Glutamatergic neuron (in vitro differentiated cells): ENCODE measurements around the gene DIS3L. TPM values are rescaled to one million over a fixed set of nuclear protein-coding genes. Genes with fewer than 3 reads are reported as not detected.
A peak's percentile ranks its signal among the peaks of the same experiment; 100 is the strongest.
"Not testable (repeated sequence)": the region's sequence is repeated elsewhere in the genome, so short reads cannot be mapped to it uniquely, and the experiment has no call there.

Experiments used
- DNase-seq: peaks from one replicate; pipeline ENCODE4 v3.0.0; 2022
- H3K27ac Mint-ChIP-seq: one replicate; pipeline ENCODE4 v1.8.0; 2020; ENCODE audit warnings: mild to moderate bottlenecking, mixed read lengths, inconsistent platforms; ENCODE audit not compliant: unreplicated experiment
- H3K27me3 Mint-ChIP-seq: one replicate; pipeline ENCODE4 v1.8.0; 2020; ENCODE audit warnings: mild to moderate bottlenecking, moderate library complexity, mixed read lengths, inconsistent platforms; ENCODE audit not compliant: unreplicated experiment
- H3K36me3 Mint-ChIP-seq: one replicate; pipeline ENCODE4 v1.8.0; 2020; ENCODE audit warnings: mild to moderate bottlenecking, mixed read lengths, inconsistent platforms; ENCODE audit not compliant: unreplicated experiment
- H3K4me1 Mint-ChIP-seq: one replicate; pipeline ENCODE4 v1.8.0; 2020; ENCODE audit warnings: mild to moderate bottlenecking, low read depth, mixed read lengths, inconsistent platforms; ENCODE audit not compliant: unreplicated experiment
- H3K4me3 Mint-ChIP-seq: one replicate; pipeline ENCODE4 v1.8.0; 2020; ENCODE audit warnings: mild to moderate bottlenecking, mixed read lengths, inconsistent platforms; ENCODE audit not compliant: unreplicated experiment
- H3K9me3 Mint-ChIP-seq: one replicate; pipeline ENCODE4 v1.8.0; 2020; ENCODE audit warnings: mild to moderate bottlenecking, moderate library complexity, mixed read lengths, inconsistent platforms; ENCODE audit not compliant: unreplicated experiment
- CTCF ChIP-seq: fragments of 200-600 bp; sonication (generic); IDR thresholded peaks from one replicate; pipeline ENCODE4 v1.5.0; 2021; ENCODE audit not compliant: partially characterized antibody, unreplicated experiment
- long read RNA-seq: library from polyadenylated mRNA; unstranded; transcript quantifications from one replicate; pipeline ENCODE4 v2.0.0, GENCODE V29; 2020; ENCODE audit not compliant: unreplicated experiment
- total RNA-seq: library from RNA; stranded (reverse); fragmentation: NEBNext Ultra II Directional; extraction: Animal tissue kit (Norgen Biotek cat#: 25700); gene quantifications from one replicate; pipeline ENCODE4 v1.2.1, GENCODE V29; 2021; ENCODE audit not compliant: unreplicated experiment

The DIS3L gene
- 6.0 TPM for total RNA-seq
- long read RNA-seq, partial matches to known transcripts = 0 of 1 reads
- long read RNA-seq, other reads (novel, unspliced or antisense) = 0 of 1 reads

DNA sequence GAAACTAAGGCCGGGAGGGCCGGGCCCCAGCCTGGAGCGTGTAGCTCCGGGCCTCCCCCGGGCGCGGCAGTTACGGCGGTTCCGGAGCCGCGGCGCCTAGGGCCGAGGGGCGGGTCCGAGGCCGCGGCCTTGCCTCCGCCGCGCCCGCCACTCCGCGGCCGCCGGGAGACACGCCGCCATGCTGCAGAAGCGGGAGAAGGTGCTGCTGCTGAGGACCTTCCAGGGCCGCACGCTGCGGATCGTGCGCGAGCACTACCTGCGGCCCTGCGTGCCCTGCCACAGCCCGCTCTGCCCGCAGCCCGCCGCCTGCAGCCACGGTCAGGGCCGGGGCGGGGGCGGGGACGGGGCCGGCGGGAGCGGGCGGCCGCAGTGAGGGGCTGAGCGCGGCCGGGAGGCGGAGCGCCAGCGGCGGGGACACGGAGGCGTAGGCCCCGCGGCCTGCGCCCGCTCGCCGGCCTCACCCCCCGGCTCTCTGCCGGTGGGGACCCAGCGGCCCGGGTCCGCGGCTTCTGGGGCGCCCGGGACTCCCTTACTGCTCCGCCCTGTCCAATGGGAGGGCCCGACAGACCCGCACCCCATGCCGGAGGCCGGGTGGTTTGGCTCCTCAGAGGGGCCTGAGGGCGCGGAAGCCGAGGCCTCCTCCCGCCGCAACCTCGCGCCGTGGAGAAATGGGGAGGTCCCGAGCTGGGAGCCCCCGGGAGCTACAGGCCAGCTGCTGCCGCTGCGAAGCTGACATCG, at the start of gene DIS3L:
Gene DIS3L, plus strand, starts transcription at position 150 of the 738 bp plus-strand sequence. Its CDS starts 29 bp downstream, at position 179.
- Mint-ChIP-seq H3K36me3 (no peaks in the 10 kb centered on the region), H3K4me3 (peak within 1 kb of the TSS; percentile 84), H3K4me1 (peaks cover 3% of the 10 kb centered on the region), H3K27ac (peak within 1 kb of the TSS; percentile 52), H3K9me3 (peaks cover 3% of the 10 kb centered on the region), H3K27me3 (peaks cover 5% of the 10 kb centered on the region)
- DNase-seq = peak; percentile 63
- no peak for TF ChIP-seq CTCF

DNA sequence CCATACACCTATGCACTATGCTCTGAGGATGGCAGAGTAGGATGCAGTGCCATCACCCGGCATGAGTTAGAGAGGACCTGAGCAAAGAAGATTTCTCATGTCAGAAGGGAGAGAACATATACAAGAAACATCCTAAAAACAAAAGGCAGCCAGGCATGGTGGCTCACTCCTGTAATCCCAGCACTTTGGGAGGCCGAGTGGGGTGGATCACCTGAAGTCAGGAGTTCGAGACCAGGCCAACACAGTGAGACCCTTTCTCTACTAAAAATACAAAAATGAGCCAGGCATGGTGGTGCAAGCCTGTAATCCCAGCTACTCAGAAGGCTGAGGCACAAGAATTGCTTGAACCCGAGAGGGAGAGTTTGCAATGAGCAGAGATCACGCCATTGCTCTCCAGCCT, 47.5 kb upstream of the DIS3L start:
- not testable (repeated sequence) for H3K36me3 Mint-ChIP-seq, H3K27me3 Mint-ChIP-seq, H3K27ac Mint-ChIP-seq, DNase-seq, H3K4me1 Mint-ChIP-seq, H3K9me3 Mint-ChIP-seq, H3K4me3 Mint-ChIP-seq

- no peak for DNase-seq
- Mint-ChIP-seq H3K27ac (no peak overlapping the region), H3K36me3 (no peaks in the 10 kb centered on the region), H3K4me1 (no peaks in the 10 kb centered on the region), H3K4me3 (no peak overlapping the region), H3K9me3 (peaks cover 1% of the 10 kb centered on the region), H3K27me3 (peaks cover 8% of the 10 kb centered on the region)
- no peak for TF ChIP-seq CTCF
Measured at GRCh38 chr15:66246937-66247336, 46.4 kb upstream of the DIS3L start.

DNA sequence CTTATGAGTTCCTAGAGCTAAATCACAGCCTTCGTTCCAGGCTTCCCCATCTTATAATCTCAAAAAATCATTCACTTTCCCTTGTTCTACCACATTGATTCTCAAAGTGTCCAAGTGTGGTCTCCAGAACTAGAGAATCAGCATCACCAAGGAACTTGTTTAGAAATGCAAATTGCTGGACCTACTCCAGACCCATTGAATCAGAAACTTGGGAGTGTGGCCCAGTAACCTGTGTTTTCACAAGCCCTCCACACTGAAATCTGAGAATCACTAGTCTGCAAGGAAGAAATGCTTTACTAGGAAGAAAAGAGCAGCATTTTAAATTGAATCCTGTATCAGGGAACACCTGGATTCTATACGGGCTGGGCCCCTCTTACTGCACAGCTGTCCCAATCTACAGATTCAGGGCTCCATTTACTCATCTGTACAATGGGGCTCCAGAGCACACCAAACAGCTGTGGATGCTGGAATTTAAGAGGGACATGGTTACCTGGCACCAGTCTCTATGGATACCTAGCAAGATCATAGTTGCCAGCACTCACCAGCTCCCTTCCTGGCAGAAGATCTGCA, 43.7 kb upstream of the DIS3L start:
- Mint-ChIP-seq H3K4me1 (peaks cover 2% of the 10 kb centered on the region), H3K9me3 (peaks cover 4% of the 10 kb centered on the region), H3K27me3 (peaks cover 11% of the 10 kb centered on the region), H3K36me3 (no peaks in the 10 kb centered on the region), H3K27ac (no peak overlapping the region), H3K4me3 (no peak overlapping the region)
- DNase-seq = no peak
- no peak for TF ChIP-seq CTCF

GRCh38 chr15:66251065-66251789, 42.1 kb upstream of the DIS3L start:
- Mint-ChIP-seq H3K4me3 (peak overlapping the region; percentile 74), H3K4me1 (peaks cover 2% of the 10 kb centered on the region), H3K9me3 (peaks cover 6% of the 10 kb centered on the region), H3K27ac (no peak overlapping the region), H3K36me3 (no peaks in the 10 kb centered on the region), H3K27me3 (peaks cover 22% of the 10 kb centered on the region)
- no peak for DNase-seq
- no peak for TF ChIP-seq CTCF
